ENCODE measurements around the gene CEP43.
A peak's percentile ranks its signal among the peaks of the same experiment; 100 is the strongest.

The CEP43 gene

GRCh38 chr6:166976636-166977035 is 22.6 kb upstream of the CEP43 start:
- no peak for TF ChIP-seq JUND (IDR thresholded peaks at IDR 0.05; ENCODE audit: low read depth)
- DNase-seq (ENCODE audit: low read depth in 1 of 2, low spot score in 1 of 2), result no peak
- in situ Hi-C loops (cut with HindIII; ENCODE audit: low pct_unique_long_range_greater_than_20kb, low sequenced_read_pairs), result no loop called here

GRCh38 chr6:166977621-166978525 is 21.3 kb upstream of the CEP43 start:
- in situ Hi-C loops (cut with HindIII; ENCODE audit: low pct_unique_long_range_greater_than_20kb, low sequenced_read_pairs), result no loop called here
- DNase-seq (ENCODE audit: low read depth in 1 of 2, low spot score in 1 of 2), result no peak
- TF ChIP-seq JUND (IDR thresholded peaks at IDR 0.05; ENCODE audit: low read depth), result no peak

- TF ChIP-seq JUND (IDR thresholded peaks at IDR 0.05; ENCODE audit: low read depth), result no peak
- DNase-seq (ENCODE audit: low read depth in 1 of 2, low spot score in 1 of 2), result no peak
- in situ Hi-C loops (cut with HindIII; ENCODE audit: low pct_unique_long_range_greater_than_20kb, low sequenced_read_pairs), result no loop called here
These were observed 18.5 kb upstream of the CEP43 start for GRCh38 chr6:166980738-166981137.

- no peak for TF ChIP-seq JUND (IDR thresholded peaks at IDR 0.05; ENCODE audit: low read depth)
- in situ Hi-C loops (cut with HindIII; ENCODE audit: low pct_unique_long_range_greater_than_20kb, low sequenced_read_pairs), result no loop called here
- DNase-seq (ENCODE audit: low read depth in 1 of 2, low spot score in 1 of 2), result no peak
These were observed 11.7 kb upstream of the CEP43 start for GRCh38 chr6:166987448-166987847.

GRCh38 chr6:166987930-166988329 is 11.3 kb upstream of the CEP43 start:
- in situ Hi-C loops (cut with HindIII; ENCODE audit: low pct_unique_long_range_greater_than_20kb, low sequenced_read_pairs), result no loop called here
- no peak for DNase-seq (ENCODE audit: low read depth in 1 of 2, low spot score in 1 of 2)
- no peak for TF ChIP-seq JUND (IDR thresholded peaks at IDR 0.05; ENCODE audit: low read depth)

- no peak for DNase-seq (ENCODE audit: low read depth in 1 of 2, low spot score in 1 of 2)
- in situ Hi-C loops (cut with HindIII; ENCODE audit: low pct_unique_long_range_greater_than_20kb, low sequenced_read_pairs), result no loop called here
- no peak for TF ChIP-seq JUND (IDR thresholded peaks at IDR 0.05; ENCODE audit: low read depth)
These were observed 10.5 kb upstream of the CEP43 start for GRCh38 chr6:166988674-166989201.

- in situ Hi-C loops (cut with HindIII; ENCODE audit: low pct_unique_long_range_greater_than_20kb, low sequenced_read_pairs), result no loop called here
- no peak for TF ChIP-seq JUND (IDR thresholded peaks at IDR 0.05; ENCODE audit: low read depth)
These were observed 9.7 kb upstream of the CEP43 start for GRCh38 chr6:166989427-166990032.

GRCh38 chr6:166996406-166996805 is 2.8 kb upstream of the CEP43 start:
- TF ChIP-seq JUND (IDR thresholded peaks at IDR 0.05; ENCODE audit: low read depth), result no peak
- DNase-seq (ENCODE audit: low read depth in 1 of 2, low spot score in 1 of 2), result no peak
- in situ Hi-C loops (cut with HindIII; ENCODE audit: low pct_unique_long_range_greater_than_20kb, low sequenced_read_pairs), result no loop called here

More at GRCh38 chr6:166989427-166990032, 9.7 kb upstream of the CEP43 start:
- DNase-seq (ENCODE audit: low read depth in 1 of 2, low spot score in 1 of 2), result peak in 1 of 2 experiments; percentile 35

- no peak for DNase-seq (ENCODE audit: low read depth in 1 of 2, low spot score in 1 of 2)
- in situ Hi-C loops (cut with HindIII; ENCODE audit: low pct_unique_long_range_greater_than_20kb, low sequenced_read_pairs), result no loop called here
- no peak for TF ChIP-seq JUND (IDR thresholded peaks at IDR 0.05; ENCODE audit: low read depth)
These were observed 1.8 kb upstream of the CEP43 start for GRCh38 chr6:166997348-166997747.

- peak; percentile 44 to 86 for DNase-seq (ENCODE audit: low read depth in 1 of 2, low spot score in 1 of 2)
- in situ Hi-C loops (cut with HindIII; ENCODE audit: low pct_unique_long_range_greater_than_20kb, low sequenced_read_pairs), result no loop called here
- no peak for TF ChIP-seq JUND (IDR thresholded peaks at IDR 0.05; ENCODE audit: low read depth)
These were observed 1.4 kb upstream of the CEP43 start for GRCh38 chr6:166997768-166998255.

GRCh38 chr6:166998256-166999144 is 697 bp upstream of the CEP43 start:
- TF ChIP-seq JUND (IDR thresholded peaks at IDR 0.05; ENCODE audit: low read depth), result no peak
- in situ Hi-C loops (cut with HindIII; ENCODE audit: low pct_unique_long_range_greater_than_20kb, low sequenced_read_pairs), result no loop called here
- no peak for DNase-seq (ENCODE audit: low read depth in 1 of 2, low spot score in 1 of 2)

GRCh38 chr6:166999884-167000253 is 672 bp downstream of the CEP43 start:
- no peak for TF ChIP-seq JUND (IDR thresholded peaks at IDR 0.05; ENCODE audit: low read depth)
- in situ Hi-C loops (cut with HindIII; ENCODE audit: low pct_unique_long_range_greater_than_20kb, low sequenced_read_pairs), result no loop called here

More at GRCh38 chr6:166999884-167000253, 672 bp downstream of the CEP43 start:
- DNase-seq (ENCODE audit: low read depth in 1 of 2, low spot score in 1 of 2), result peak in 1 of 2 experiments; percentile 3
